OCI-LY1 (cell line): ENCODE data around the gene RUFY3.

Source experiments
- EZH2 ChIP-seq: fragments of 200-600 bp; sonication (generic), shearing (Covaris generic); IDR thresholded peaks from 2 replicates; pipeline ENCODE4 v1.8.0; 2017; ENCODE audit warnings: borderline replicate concordance, mixed run types, mild to moderate bottlenecking, antibody characterized with exemption, low read length, moderate library complexity, mixed read lengths
- TF ChIP-seq, protein P1 (sequence below): fragments of 200-600 bp; sonication (generic), shearing (Covaris generic); IDR thresholded peaks from 2 replicates; pipeline ENCODE4 v1.5.1; 2017; ENCODE audit warnings: mild to moderate bottlenecking, antibody characterized with exemption, low read length, moderate library complexity, mixed read lengths

DNA sequence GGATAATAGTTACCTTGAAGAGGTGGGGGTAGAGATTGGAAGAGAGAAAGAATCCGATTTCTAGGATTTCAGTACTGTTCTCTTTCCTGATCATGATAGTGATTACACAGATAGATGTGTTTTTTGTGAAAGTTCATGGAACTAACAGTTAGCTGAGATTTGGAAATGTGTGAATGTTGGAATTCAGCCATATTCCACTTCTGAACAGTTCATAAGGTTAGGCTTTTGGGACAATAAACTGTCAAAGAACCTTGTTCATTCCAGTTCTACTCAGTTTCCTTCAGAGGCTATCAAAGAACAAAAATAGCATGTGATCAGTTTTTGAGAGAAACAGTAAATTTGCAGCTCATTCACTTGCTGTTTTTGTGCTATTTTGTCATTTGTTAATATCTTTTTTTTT is 43.6 kb downstream of the RUFY3 start:
- TF ChIP-seq, protein P1, sequence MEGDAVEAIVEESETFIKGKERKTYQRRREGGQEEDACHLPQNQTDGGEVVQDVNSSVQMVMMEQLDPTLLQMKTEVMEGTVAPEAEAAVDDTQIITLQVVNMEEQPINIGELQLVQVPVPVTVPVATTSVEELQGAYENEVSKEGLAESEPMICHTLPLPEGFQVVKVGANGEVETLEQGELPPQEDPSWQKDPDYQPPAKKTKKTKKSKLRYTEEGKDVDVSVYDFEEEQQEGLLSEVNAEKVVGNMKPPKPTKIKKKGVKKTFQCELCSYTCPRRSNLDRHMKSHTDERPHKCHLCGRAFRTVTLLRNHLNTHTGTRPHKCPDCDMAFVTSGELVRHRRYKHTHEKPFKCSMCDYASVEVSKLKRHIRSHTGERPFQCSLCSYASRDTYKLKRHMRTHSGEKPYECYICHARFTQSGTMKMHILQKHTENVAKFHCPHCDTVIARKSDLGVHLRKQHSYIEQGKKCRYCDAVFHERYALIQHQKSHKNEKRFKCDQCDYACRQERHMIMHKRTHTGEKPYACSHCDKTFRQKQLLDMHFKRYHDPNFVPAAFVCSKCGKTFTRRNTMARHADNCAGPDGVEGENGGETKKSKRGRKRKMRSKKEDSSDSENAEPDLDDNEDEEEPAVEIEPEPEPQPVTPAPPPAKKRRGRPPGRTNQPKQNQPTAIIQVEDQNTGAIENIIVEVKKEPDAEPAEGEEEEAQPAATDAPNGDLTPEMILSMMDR: no peak
- TF ChIP-seq EZH2: no peak
